ENCODE data around the gene SLC13A3.

SLC13A3 gene

GRCh38 chr20:46689754-46690085 lies 38.5 kb upstream of the SLC13A3 start:
- peak overlapping the region; percentile 81 to 84 for H3K4me3 ChIP-seq (ENCODE audit: low read depth in 1 of 2, low read length in 2 of 2)
- peak overlapping the region; percentile 84 for H3K27ac ChIP-seq (ENCODE audit: low read length)
- no peaks in the 10 kb centered on the region for H3K9me3 ChIP-seq (ENCODE audit: control insufficient read depth in 1 of 2, low read length in 2 of 2)
- peaks cover 8 to 24% of the 10 kb centered on the region in 2 donors for H3K4me1 ChIP-seq (ENCODE audit: control insufficient read depth in 1 of 2, insufficient read depth in 2 of 2, low read length in 2 of 2)
- H3K36me3 ChIP-seq (ENCODE audit: control insufficient read depth in 1 of 2, insufficient read depth in 2 of 2, low read length in 2 of 2) = peaks cover 10 to 18% of the 10 kb centered on the region in 2 donors
- no peaks in the 10 kb centered on the region for H3K27me3 ChIP-seq (ENCODE audit: low read depth, low read length)

DNA sequence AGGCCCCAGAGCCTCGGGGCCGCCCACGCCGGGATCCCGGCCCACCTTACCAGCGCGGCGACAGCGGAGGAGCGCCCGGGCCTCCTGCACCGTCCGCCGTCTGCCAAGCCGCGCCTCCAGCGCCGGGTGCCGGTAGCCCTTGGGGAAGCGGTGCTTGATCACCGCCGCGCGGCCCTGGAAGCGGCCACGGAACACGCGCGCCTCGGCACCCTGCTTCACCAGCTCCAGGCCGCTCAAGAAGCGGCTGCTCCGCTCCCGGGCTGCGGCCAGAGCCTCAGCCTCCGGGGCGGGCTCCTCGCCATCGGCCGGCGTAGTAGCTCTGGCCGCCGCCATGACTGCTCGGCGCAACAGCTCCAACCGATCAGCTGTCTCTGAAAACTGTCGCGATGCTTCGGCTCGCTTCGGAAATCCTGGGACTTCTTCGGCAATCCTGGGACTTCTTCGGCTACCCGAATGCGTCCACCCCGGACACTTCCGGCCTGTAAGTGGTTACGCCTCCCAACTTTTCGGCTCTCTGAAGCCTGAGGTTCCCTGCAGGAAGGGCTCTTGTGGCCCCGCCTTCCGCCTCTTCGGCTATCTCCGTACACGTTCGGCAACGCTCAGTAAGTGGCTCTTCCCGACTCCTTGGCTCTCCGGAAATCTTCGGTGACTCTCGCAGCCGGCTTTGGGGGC lies 38.0 kb upstream of the SLC13A3 start, which contains the start of gene TP53RK:
TP53RK (minus strand) TSS at position 363 of the 672 bp plus-strand sequence; CDS start at position 333, 30 bp downstream.
- no peaks in the 10 kb centered on the region for H3K9me3 ChIP-seq (ENCODE audit: control insufficient read depth in 1 of 2, low read length in 2 of 2)
- H3K27me3 ChIP-seq (ENCODE audit: low read depth, low read length) = no peaks in the 10 kb centered on the region
- peak within 1 kb of the TSS; percentile 84 for H3K27ac ChIP-seq (ENCODE audit: low read length)
- peak within 1 kb of the TSS; percentile 81 to 84 for H3K4me3 ChIP-seq (ENCODE audit: low read depth in 1 of 2, low read length in 2 of 2)
- peaks cover 12 to 18% of the 10 kb centered on the region in 2 donors for H3K36me3 ChIP-seq (ENCODE audit: control insufficient read depth in 1 of 2, insufficient read depth in 2 of 2, low read length in 2 of 2)
- H3K4me1 ChIP-seq (ENCODE audit: control insufficient read depth in 1 of 2, insufficient read depth in 2 of 2, low read length in 2 of 2) = peaks cover 8 to 24% of the 10 kb centered on the region in 2 donors

GRCh38 chr20:46688151-46689081 lies 37.2 kb upstream of the SLC13A3 start:
- Histone ChIP-seq H3K4me1 (ENCODE audit: control insufficient read depth in 1 of 2, insufficient read depth in 2 of 2, low read length in 2 of 2) (peaks cover 8 to 29% of the 10 kb centered on the region in 2 donors), H3K36me3 (ENCODE audit: control insufficient read depth in 1 of 2, insufficient read depth in 2 of 2, low read length in 2 of 2) (peaks cover 12 to 18% of the 10 kb centered on the region in 2 donors), H3K4me3 (ENCODE audit: low read depth in 1 of 2, low read length in 2 of 2) (peak overlapping the region; percentile 81 to 84), H3K9me3 (ENCODE audit: control insufficient read depth in 1 of 2, low read length in 2 of 2) (no peaks in the 10 kb centered on the region), H3K27me3 (ENCODE audit: low read depth, low read length) (no peaks in the 10 kb centered on the region), H3K27ac (ENCODE audit: low read length) (peak overlapping the region; percentile 84)

- peaks cover 8 to 40% of the 10 kb centered on the region in 2 donors for H3K4me1 ChIP-seq (ENCODE audit: control insufficient read depth in 1 of 2, insufficient read depth in 2 of 2, low read length in 2 of 2)
- no peaks in the 10 kb centered on the region for H3K27me3 ChIP-seq (ENCODE audit: low read depth, low read length)
- H3K4me3 ChIP-seq (ENCODE audit: low read depth in 1 of 2, low read length in 2 of 2) = peak overlapping the region; percentile 52 to 54
These were observed 32.9 kb upstream of the SLC13A3 start for GRCh38 chr20:46683939-46684750.

DNA sequence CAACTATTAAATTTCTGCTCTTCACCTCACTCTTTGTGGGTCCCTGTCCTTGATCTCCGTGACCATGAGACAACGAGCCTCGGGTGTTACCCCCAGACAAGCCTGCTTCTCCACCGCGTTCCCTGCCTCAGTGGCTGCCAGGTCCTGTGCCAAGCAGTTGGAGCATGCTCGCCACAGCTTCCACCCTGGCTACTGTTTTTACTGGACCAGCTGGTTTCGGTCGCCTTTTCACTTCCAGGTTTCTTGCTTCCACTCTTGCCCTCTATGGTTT lies 32.3 kb upstream of the SLC13A3 start:
- Histone ChIP-seq H3K4me1 (ENCODE audit: control insufficient read depth in 1 of 2, insufficient read depth in 2 of 2, low read length in 2 of 2) (peaks cover 8 to 40% of the 10 kb centered on the region in 2 donors), H3K36me3 (ENCODE audit: control insufficient read depth in 1 of 2, insufficient read depth in 2 of 2, low read length in 2 of 2) (peaks cover 9 to 12% of the 10 kb centered on the region in 2 donors), H3K27me3 (ENCODE audit: low read depth, low read length) (no peaks in the 10 kb centered on the region), H3K27ac (ENCODE audit: low read length) (no peak overlapping the region), H3K9me3 (ENCODE audit: control insufficient read depth in 1 of 2, low read length in 2 of 2) (no peaks in the 10 kb centered on the region), H3K4me3 (ENCODE audit: low read depth in 1 of 2, low read length in 2 of 2) (peak overlapping the region; percentile 52 to 54)

More at GRCh38 chr20:46683939-46684750, 32.9 kb upstream of the SLC13A3 start:
- no peaks in the 10 kb centered on the region for H3K9me3 ChIP-seq (ENCODE audit: control insufficient read depth in 1 of 2, low read length in 2 of 2)
- peaks cover 12 to 14% of the 10 kb centered on the region in 2 donors for H3K36me3 ChIP-seq (ENCODE audit: control insufficient read depth in 1 of 2, insufficient read depth in 2 of 2, low read length in 2 of 2)
- H3K27ac ChIP-seq (ENCODE audit: low read length) = peak overlapping the region; percentile 54

DNA sequence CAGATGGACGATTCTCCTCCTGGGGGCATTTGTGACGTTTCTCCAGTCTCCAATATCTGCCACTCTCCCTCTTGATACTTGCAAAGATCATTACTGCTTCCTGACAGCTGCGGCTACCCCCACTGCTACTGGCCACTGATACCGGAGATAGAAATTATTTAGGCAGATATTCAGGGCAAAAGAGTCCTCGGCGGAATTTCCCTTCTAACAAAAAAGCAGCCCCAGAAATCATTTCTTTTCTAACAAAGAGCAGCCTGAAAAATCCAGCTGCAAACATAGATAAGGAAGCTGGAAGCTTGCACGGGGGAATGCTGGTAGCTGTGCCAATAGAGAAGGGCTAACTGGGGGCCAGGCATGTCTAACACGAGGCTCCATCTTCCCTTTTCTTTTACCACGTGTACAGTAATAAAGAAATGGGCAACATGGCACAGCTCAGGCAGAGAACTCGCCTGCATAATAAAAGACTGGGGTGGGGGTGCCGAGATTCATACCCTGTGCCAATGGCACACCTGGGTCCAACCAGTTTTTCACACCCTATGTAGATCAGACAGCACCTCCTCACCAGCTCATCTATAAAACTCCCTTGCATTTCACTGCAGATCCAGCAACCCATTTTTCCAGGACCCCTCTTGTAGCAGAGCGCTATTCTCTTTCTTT lies 31.9 kb upstream of the SLC13A3 start:
- Histone ChIP-seq H3K4me3 (ENCODE audit: low read depth in 1 of 2, low read length in 2 of 2) (peak overlapping the region; percentile 52 to 54), H3K27me3 (ENCODE audit: low read depth, low read length) (no peaks in the 10 kb centered on the region), H3K9me3 (ENCODE audit: control insufficient read depth in 1 of 2, low read length in 2 of 2) (no peaks in the 10 kb centered on the region), H3K4me1 (ENCODE audit: control insufficient read depth in 1 of 2, insufficient read depth in 2 of 2, low read length in 2 of 2) (peaks cover 5 to 35% of the 10 kb centered on the region in 2 donors), H3K36me3 (ENCODE audit: control insufficient read depth in 1 of 2, insufficient read depth in 2 of 2, low read length in 2 of 2) (peaks cover 7 to 12% of the 10 kb centered on the region in 2 donors), H3K27ac (ENCODE audit: low read length) (no peak overlapping the region)

- H3K4me3 ChIP-seq (ENCODE audit: low read depth in 1 of 2, low read length in 2 of 2) = no peak overlapping the region
- H3K27ac ChIP-seq (ENCODE audit: low read length) = no peak overlapping the region
- H3K4me1 ChIP-seq (ENCODE audit: control insufficient read depth in 1 of 2, insufficient read depth in 2 of 2, low read length in 2 of 2) = peaks cover 0 to 26% of the 10 kb centered on the region in 2 donors
- no peaks in the 10 kb centered on the region for H3K9me3 ChIP-seq (ENCODE audit: control insufficient read depth in 1 of 2, low read length in 2 of 2)
- H3K27me3 ChIP-seq (ENCODE audit: low read depth, low read length) = no peaks in the 10 kb centered on the region
- peaks cover 7 to 12% of the 10 kb centered on the region in 2 donors for H3K36me3 ChIP-seq (ENCODE audit: control insufficient read depth in 1 of 2, insufficient read depth in 2 of 2, low read length in 2 of 2)
These were observed 31.0 kb upstream of the SLC13A3 start for GRCh38 chr20:46682063-46682821.

DNA sequence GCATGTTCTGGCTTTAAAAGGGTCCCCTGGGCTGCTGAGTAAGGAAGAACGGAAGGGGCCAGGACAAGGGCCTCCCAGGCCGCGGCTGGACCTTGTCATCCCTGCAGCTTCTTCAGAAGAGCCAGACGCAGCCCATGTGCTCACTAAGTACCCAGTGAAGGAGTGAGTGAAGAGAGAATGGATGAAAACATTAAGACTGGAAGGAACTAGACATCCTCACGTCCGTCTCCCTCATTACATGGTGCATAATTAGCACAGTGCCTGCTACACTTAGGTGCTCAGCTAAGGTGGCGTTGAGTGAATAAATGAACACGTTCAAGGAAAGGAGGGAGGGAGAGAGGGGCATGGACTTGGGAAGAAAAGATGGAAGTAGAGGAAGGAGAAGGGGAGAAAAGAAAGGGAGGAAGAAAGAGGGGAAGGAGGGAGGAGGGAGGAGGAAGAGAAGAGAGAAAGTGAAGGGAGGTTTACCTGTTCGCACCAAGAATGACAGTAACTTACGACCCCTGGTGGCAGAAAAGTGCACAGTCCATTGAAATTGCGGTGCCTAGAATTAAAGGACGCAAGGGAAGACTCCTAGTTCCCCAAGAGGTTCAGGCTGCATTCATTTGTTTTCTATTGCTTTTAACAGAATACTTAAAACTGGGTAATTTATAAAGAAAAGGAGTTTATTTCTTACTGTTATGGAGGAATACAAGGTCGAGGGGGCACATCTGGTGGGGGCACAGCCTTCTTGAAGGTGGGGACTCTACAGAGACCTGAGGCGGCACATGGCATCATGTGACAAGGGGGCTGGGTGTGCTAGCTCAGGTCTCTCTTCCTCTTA lies 30.0 kb upstream of the SLC13A3 start:
- H3K27me3 ChIP-seq (ENCODE audit: low read depth, low read length) = no peaks in the 10 kb centered on the region
- no peaks in the 10 kb centered on the region for H3K9me3 ChIP-seq (ENCODE audit: control insufficient read depth in 1 of 2, low read length in 2 of 2)
- peaks cover 0 to 16% of the 10 kb centered on the region in 2 donors for H3K4me1 ChIP-seq (ENCODE audit: control insufficient read depth in 1 of 2, insufficient read depth in 2 of 2, low read length in 2 of 2)
- peaks cover 2 to 8% of the 10 kb centered on the region in 2 donors for H3K36me3 ChIP-seq (ENCODE audit: control insufficient read depth in 1 of 2, insufficient read depth in 2 of 2, low read length in 2 of 2)
- H3K27ac ChIP-seq (ENCODE audit: low read length) = no peak overlapping the region
- H3K4me3 ChIP-seq (ENCODE audit: low read depth in 1 of 2, low read length in 2 of 2) = no peak overlapping the region

DNA sequence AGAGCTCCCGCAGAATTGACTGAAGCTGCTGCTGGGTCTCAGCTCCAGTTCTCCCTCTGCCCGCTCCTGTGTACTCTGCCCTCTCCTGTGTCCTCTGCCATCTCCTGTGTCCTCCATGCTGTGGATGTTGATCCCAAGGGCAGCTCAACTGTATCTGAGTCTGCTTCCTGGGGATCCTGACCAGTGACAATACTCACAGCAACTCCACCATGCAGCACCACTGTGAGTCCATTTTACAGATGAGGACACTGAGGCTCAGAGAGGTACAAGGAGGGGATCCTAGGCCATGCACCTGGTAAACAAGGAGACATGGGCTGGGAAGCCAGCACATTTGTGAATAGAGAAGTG lies 29.4 kb upstream of the SLC13A3 start:
- Histone ChIP-seq H3K4me3 (ENCODE audit: low read depth in 1 of 2, low read length in 2 of 2) (no peak overlapping the region), H3K36me3 (ENCODE audit: control insufficient read depth in 1 of 2, insufficient read depth in 2 of 2, low read length in 2 of 2) (peaks cover 0 to 8% of the 10 kb centered on the region in 2 donors), H3K27ac (ENCODE audit: low read length) (no peak overlapping the region), H3K27me3 (ENCODE audit: low read depth, low read length) (no peaks in the 10 kb centered on the region), H3K9me3 (ENCODE audit: control insufficient read depth in 1 of 2, low read length in 2 of 2) (no peaks in the 10 kb centered on the region), H3K4me1 (ENCODE audit: control insufficient read depth in 1 of 2, insufficient read depth in 2 of 2, low read length in 2 of 2) (peaks cover 0 to 16% of the 10 kb centered on the region in 2 donors)

DNA sequence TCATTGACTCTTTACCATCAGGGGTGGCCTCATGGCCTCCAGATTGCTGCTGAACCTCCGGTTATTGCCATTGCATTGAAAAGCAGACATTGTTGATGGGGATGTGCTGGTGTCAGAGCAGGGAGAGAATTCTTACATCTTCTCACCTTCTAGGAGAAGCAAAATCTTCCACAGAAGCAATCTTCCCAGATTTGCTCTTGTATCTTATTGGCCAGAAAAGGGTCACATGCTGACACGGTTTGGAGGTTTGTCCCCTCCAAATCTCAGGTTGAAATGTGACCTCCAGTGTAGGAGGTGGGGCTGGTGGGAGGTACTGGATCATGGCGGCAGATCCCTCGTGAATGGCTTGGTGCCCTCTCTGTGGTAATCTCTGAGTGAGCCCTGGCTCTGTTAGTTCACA lies 27.3 kb upstream of the SLC13A3 start:
- no peaks in the 10 kb centered on the region for H3K36me3 ChIP-seq (ENCODE audit: control insufficient read depth in 1 of 2, insufficient read depth in 2 of 2, low read length in 2 of 2)

More for the DNA sequence above, 27.3 kb upstream of the SLC13A3 start:
- H3K4me3 ChIP-seq (ENCODE audit: low read depth in 1 of 2, low read length in 2 of 2) = no peak overlapping the region
- no peaks in the 10 kb centered on the region for H3K9me3 ChIP-seq (ENCODE audit: control insufficient read depth in 1 of 2, low read length in 2 of 2)
- H3K27ac ChIP-seq (ENCODE audit: low read length) = no peak overlapping the region
- no peaks in the 10 kb centered on the region for H3K27me3 ChIP-seq (ENCODE audit: low read depth, low read length)
- peaks cover 0 to 12% of the 10 kb centered on the region in 2 donors for H3K4me1 ChIP-seq (ENCODE audit: control insufficient read depth in 1 of 2, insufficient read depth in 2 of 2, low read length in 2 of 2)

All from muscle layer of duodenum (tissue), 2 donors.